HepG2 (cell line): ENCODE results near the gene BIRC7. TPM values are rescaled to one million over a fixed set of nuclear protein-coding genes. Genes with fewer than 3 reads are reported as not detected.
A peak's percentile ranks its signal among the peaks of the same experiment; 100 is the strongest.

Source experiments
- ATAC-seq: fragments of 200-7000 bp; cut with Tn5 transposase; 3 replicates; pipeline ENCODE4 v1.9.1; 2020; ENCODE audit warnings: mild to moderate bottlenecking, moderate library complexity
- BruUV-seq: library from RNA; stranded (reverse); fragments of 400-500 nt; replicated peaks from 2 replicates; lab custom pipeline; 2021; lab: Mats Ljungman, UMichigan
- CTCF ChIA-PET: fragments of 300-600 bp; formaldehyde crosslinking; extraction: SDS; loops from one replicate; lab custom pipeline; 2021; ENCODE audit warnings: low total read pairs, inconsistent platforms, low intra/inter-chr PET ratio; lab: Yijun Ruan, JAX
- POLR2A ChIA-PET: fragments of 350-600 bp; sonication (Branson Sonifier 250); formaldehyde crosslinking; loops from one replicate; lab custom pipeline; 2020; ENCODE audit warnings: antibody characterized with exemption, inconsistent platforms; lab: Yijun Ruan, JAX
- DNase-seq: peaks from one replicate; pipeline ENCODE4 v3.0.0-alpha.2; 2015; ENCODE audit warnings: low spot score
- FAIRE-seq: peaks from 3 replicates; lab custom pipeline; 2011; peaks lifted over from hg19 to GRCh38; lab: Jason Lieb, UNC
- H2AFZ ChIP-seq: one replicate; pipeline ENCODE4 v1.6.1; 2011; ENCODE audit warnings: low read length, inconsistent platforms
- H3K27ac ChIP-seq: fragments of 300-600 bp; 3 replicates; pipeline ENCODE4 v1.8.0; 2011; ENCODE audit warnings: mixed run types, mild to moderate bottlenecking, mixed read lengths, low read length, inconsistent platforms; ENCODE audit not compliant: insufficient read depth; ENCODE audit errors: extremely low read length
- H3K27me3 ChIP-seq, 2 experiments: fragments of 200-600 bp in 1 of 2; 2 replicates in 1 of 2; 3 replicates in 1 of 2; pipeline versions ENCODE4 v1.6.0 to v1.8.0; 2011; ENCODE audit warnings: low read length in 2 of 2, mild to moderate bottlenecking in 2 of 2, moderate library complexity in 2 of 2, inconsistent platforms in 1 of 2; ENCODE audit not compliant: insufficient read depth in 2 of 2, control insufficient read depth in 1 of 2
- H3K36me3 ChIP-seq, 2 experiments: fragments of 200-600 bp in 1 of 2; replicated peaks in 1 of 2; 2 replicates in 1 of 2; 3 replicates in 1 of 2; pipeline versions ENCODE4 v1.5.1 to v1.8.0; 2011; ENCODE audit warnings: low read length in 2 of 2, inconsistent platforms in 1 of 2; ENCODE audit not compliant: insufficient read depth in 2 of 2, control insufficient read depth in 1 of 2
- H3K4me1 ChIP-seq: 2 replicates; pipeline ENCODE4 v1.5.1; 2012; ENCODE audit warnings: low read length, inconsistent platforms; ENCODE audit not compliant: insufficient read depth
- H3K4me2 ChIP-seq: 2 replicates; pipeline ENCODE4 v1.6.0; 2011; ENCODE audit warnings: low read depth, low read length, inconsistent platforms
- H3K4me3 ChIP-seq, 3 experiments: fragments of 200-600 bp in 1 of 3; sonication (generic), shearing (Covaris generic) in 1 of 3; replicated peaks in 1 of 3; 2 replicates each; pipeline ENCODE4 v1.5.1; 2011 to 2016; ENCODE audit warnings: low read length in 3 of 3, inconsistent platforms in 2 of 3, low read depth in 2 of 3, mild to moderate bottlenecking in 2 of 3, control low read depth in 1 of 3, mixed read lengths in 1 of 3; ENCODE audit not compliant: insufficient read depth in 1 of 3
- H3K79me2 ChIP-seq: one replicate; pipeline ENCODE4 v1.6.1; 2011; ENCODE audit warnings: low read length, inconsistent platforms; ENCODE audit not compliant: insufficient read depth
- H3K9ac ChIP-seq: 2 replicates; pipeline ENCODE4 v1.6.0; 2011; ENCODE audit warnings: mild to moderate bottlenecking, low read depth, low read length, inconsistent platforms; ENCODE audit not compliant: insufficient read depth
- H3K9me3 ChIP-seq: 2 replicates; pipeline ENCODE4 v1.5.1; 2012; ENCODE audit warnings: mild to moderate bottlenecking, low read length
- H4K20me1 ChIP-seq: 2 replicates; pipeline ENCODE4 v1.6.0; 2011; ENCODE audit warnings: inconsistent platforms, mild to moderate bottlenecking, low read length, moderate library complexity; ENCODE audit not compliant: insufficient read depth
- MIER2 ChIP-seq: IDR thresholded peaks from 2 replicates; pipeline ENCODE4 v1.6.1; 2016; ENCODE audit warnings: missing biosample characterization, missing genetic modification reagents
- MNT ChIP-seq: fragments of 450-650 bp; IDR thresholded peaks from 2 replicates; pipeline ENCODE4 v1.6.1; 2016
- RBAK ChIP-seq: sonication (generic); formaldehyde crosslinking; IDR thresholded peaks from 2 replicates; pipeline ENCODE4 v1.5.1; 2020; ENCODE audit warnings: mild to moderate bottlenecking, missing genetic modification reagents
- TCF7 ChIP-seq: sonication (generic); IDR thresholded peaks from 2 replicates; pipeline ENCODE4 v1.6.1; 2016; ENCODE audit warnings: antibody characterized with exemption, low read depth
- ZBED4 ChIP-seq: sonication (generic); formaldehyde crosslinking; IDR thresholded peaks from 2 replicates; pipeline ENCODE4 v1.4.0; 2020; ENCODE audit warnings: missing genetic modification reagents, borderline replicate concordance
- ZC3H13 ChIP-seq: sonication (generic); formaldehyde crosslinking; IDR thresholded peaks from 2 replicates; pipeline ENCODE4 v1.8.1; 2023; ENCODE audit warnings: mild to moderate bottlenecking, missing genetic modification reagents, moderate library complexity
- ZNF280B ChIP-seq: sonication (generic); formaldehyde crosslinking; IDR thresholded peaks from 2 replicates; pipeline ENCODE4 v1.5.0; 2020; ENCODE audit warnings: missing genetic modification reagents, mild to moderate bottlenecking, borderline replicate concordance
- ZNF451 ChIP-seq: sonication (generic); formaldehyde crosslinking; IDR thresholded peaks from 2 replicates; pipeline ENCODE4 v1.5.0; 2020; ENCODE audit warnings: mild to moderate bottlenecking, missing genetic modification reagents
- WGBS: methylation state at CpG from one replicate; pipeline ENCODE4 v1.1.6; 2017; ENCODE audit warnings: low lambda C conversion rate; 5-methylcytosine and 5-hydroxymethylcytosine counted together
- in situ Hi-C: cut with HindIII; loops from 2 replicates; pipeline ENCODE4 v1.10.0; 2017; ENCODE audit warnings: low pct_unique_long_range_greater_than_20kb; ENCODE audit not compliant: extremely low pct_ligation_motif_present
- intact Hi-C: fragments of 100-400 bp; cut with micrococcal nuclease; formaldehyde crosslinking; loops from one replicate; pipeline ENCODE4 v1.10.0; 2022; ENCODE audit not compliant: unreplicated experiment
- polyA plus RNA-seq, 8 experiments: library from polyadenylated mRNA; depleted of rRNA in 3 of 8; stranded (reverse) in 7 of 8; unstranded in 1 of 8; fragments of >200 nt; fragmentation: Illumina TruSeq in 4 of 8; extraction: Trizol in 4 of 8; gene quantifications; 2 replicates each; pipeline versions ENCODE4 v1.2.1 to v1.2.3, GENCODE V29; 2011 to 2016; ENCODE audit warnings: low read depth in 4 of 8, missing spikeins in 1 of 8, mixed read lengths in 1 of 8; ENCODE audit not compliant: insufficient read depth in 1 of 8
- total RNA-seq, 5 experiments: library from RNA; depleted of rRNA; stranded (reverse); fragments of >200 nt; fragmentation: Illumina TruSeq; extraction: Trizol; gene quantifications; 2 replicates each; pipeline ENCODE4 v1.2.3, GENCODE V29; 2016; ENCODE audit warnings: low read depth in 1 of 5

Gene BIRC7
- total and polyA plus RNA-seq, 2 of the 13 experiments (the other 11 are each of a cell fraction or from before 2014, with no cell fraction given), result 0.27 to 5.1 TPM

GRCh38 chr20:63222541-63222940 lies 13.2 kb upstream of the BIRC7 start:
- ATAC-seq, result no peak
- TF ChIP-seq MNT, result peak; percentile 82
- TF ChIP-seq ZNF451 (CRISPR knock-in tag), result no peak
- Histone ChIP-seq H3K9me3 (no peaks in the 10 kb centered on the region), H3K4me2 (no peak overlapping the region), H3K27me3 (peaks cover 35 to 85% of the 10 kb centered on the region in 2 experiments; a peak in 4 of 5 replicates), H3K79me2 (no peaks in the 10 kb centered on the region), H2AFZ (no peak overlapping the region), H3K4me1 (peaks cover 12% of the 10 kb centered on the region), H3K27ac (no peak overlapping the region), H3K9ac (no peak overlapping the region), H3K4me3 (no peak overlapping the region), H4K20me1 (no peaks in the 10 kb centered on the region; the same call in 1 of the 2 replicates), H3K36me3 (no peaks in the 10 kb centered on the region)
- no peak for FAIRE-seq
- ChIA-PET CTCF (interaction anchor here (1.1 to 1.9 kb wide), 3 partner anchors 10 to 69 kb away, joined by 3 to 7 read pairs (median 3); no protein-coding TSS in a partner anchor), POLR2A (interaction anchor here (1.0 to 1.8 kb wide), 2 partner anchors 12 to 50 kb away, joined by 3 to 6 read pairs; partner anchors contain the start of genes ARFGAP1 and BIRC7)
- WGBS, result 20% methylated on average over 7 of the region's 7 CpGs
- no peak for DNase-seq
- in situ Hi-C loops, result no loop called here
- no TSS peak for BruUV-seq
- intact Hi-C loops, result loop anchor here (5.0 kb wide), 2 partner anchors 45 to 70 kb away; partner anchors contain the start of gene COL20A1

- no TSS peak for BruUV-seq
- peak; percentile 67 for ATAC-seq
- no peak overlapping the region for H2AFZ ChIP-seq
- WGBS, result 13% methylated on average over 12 of the region's 12 CpGs
- H3K9ac ChIP-seq, result no peak overlapping the region
- ChIA-PET CTCF (interaction anchor here (0.7 to 1.9 kb wide), 6 partner anchors 9 to 68 kb away, joined by 3 to 10 read pairs (median 4); no protein-coding TSS in a partner anchor), POLR2A (interaction anchor here (0.8 to 1.8 kb wide), 3 partner anchors 12 to 49 kb away, joined by 3 to 6 read pairs (median 3); partner anchors contain the start of genes ARFGAP1 and BIRC7)
- H3K4me2 ChIP-seq, result no peak overlapping the region
- H3K4me1 ChIP-seq, result peaks cover 4% of the 10 kb centered on the region
- H3K36me3 ChIP-seq, result no peaks in the 10 kb centered on the region
- H3K27ac ChIP-seq, result no peak overlapping the region
- H3K9me3 ChIP-seq, result no peaks in the 10 kb centered on the region
- peaks cover 32 to 78% of the 10 kb centered on the region in 2 experiments; a peak in 4 of 5 replicates for H3K27me3 ChIP-seq
- intact Hi-C loops (loop anchor here (1.0 to 5.0 kb wide), 3 partner anchors 44 to 158 kb away; partner anchors contain the start of gene COL20A1), in situ Hi-C loops (no loop called here)
- peak; percentile 90 for FAIRE-seq
- no peaks in the 10 kb centered on the region; the same call in 1 of the 2 replicates for H4K20me1 ChIP-seq
- H3K79me2 ChIP-seq, result no peaks in the 10 kb centered on the region
- peak; percentile 73 for DNase-seq
- H3K4me3 ChIP-seq, result no peak overlapping the region
- TF ChIP-seq ZBED4 (0 out of 2 replicates have a peak, but pooled peaks have one; percentile 26), MIER2 (CRISPR knock-in tag) (0 out of 2 replicates have a peak, but pooled peaks have one; percentile 25), TCF7 (no peak), ZNF280B (CRISPR knock-in tag) (0 out of 2 replicates have a peak, but pooled peaks have one; percentile 45), ZC3H13 (CRISPR knock-in tag) (no peak), RBAK (no peak)
These were observed 12.4 kb upstream of the BIRC7 start for GRCh38 chr20:63223121-63223825.
